Stimulated activated CD4-positive, alpha-beta T cell treated with anti-CD3 and anti-CD28 coated beads, Interleukin-4, amount 100 ng/mL, for 48 hours (primary cell): ENCODE data around the gene ASS1.

Experiments used
- DNase-seq, 2 donors: peaks; one replicate each; pipeline ENCODE4 v3.0.0-alpha.2; 2020; ENCODE audit warnings: low read depth in 2 of 2

ASS1 gene

DNA sequence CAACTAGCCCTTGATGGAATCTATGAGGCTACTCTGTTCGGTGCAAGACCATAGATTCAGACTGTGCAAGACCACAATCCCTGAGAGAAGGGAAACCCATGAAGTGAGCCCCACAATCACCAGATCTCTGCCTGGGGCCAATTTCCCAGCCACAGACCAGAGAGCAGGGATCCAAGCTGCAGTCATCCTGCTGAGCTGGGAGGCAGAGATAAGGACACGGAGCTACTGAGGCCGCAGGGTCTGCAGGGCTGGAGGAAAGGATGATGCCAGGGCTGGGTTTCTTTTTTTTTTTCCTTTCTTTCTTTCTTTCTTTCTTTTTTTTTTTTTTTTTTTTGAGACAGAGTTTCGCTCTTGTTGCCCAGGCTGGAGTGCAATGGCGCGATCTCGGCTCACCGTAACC, 86.9 kb downstream of the ASS1 start:
- DNase-seq: no peak

DNA sequence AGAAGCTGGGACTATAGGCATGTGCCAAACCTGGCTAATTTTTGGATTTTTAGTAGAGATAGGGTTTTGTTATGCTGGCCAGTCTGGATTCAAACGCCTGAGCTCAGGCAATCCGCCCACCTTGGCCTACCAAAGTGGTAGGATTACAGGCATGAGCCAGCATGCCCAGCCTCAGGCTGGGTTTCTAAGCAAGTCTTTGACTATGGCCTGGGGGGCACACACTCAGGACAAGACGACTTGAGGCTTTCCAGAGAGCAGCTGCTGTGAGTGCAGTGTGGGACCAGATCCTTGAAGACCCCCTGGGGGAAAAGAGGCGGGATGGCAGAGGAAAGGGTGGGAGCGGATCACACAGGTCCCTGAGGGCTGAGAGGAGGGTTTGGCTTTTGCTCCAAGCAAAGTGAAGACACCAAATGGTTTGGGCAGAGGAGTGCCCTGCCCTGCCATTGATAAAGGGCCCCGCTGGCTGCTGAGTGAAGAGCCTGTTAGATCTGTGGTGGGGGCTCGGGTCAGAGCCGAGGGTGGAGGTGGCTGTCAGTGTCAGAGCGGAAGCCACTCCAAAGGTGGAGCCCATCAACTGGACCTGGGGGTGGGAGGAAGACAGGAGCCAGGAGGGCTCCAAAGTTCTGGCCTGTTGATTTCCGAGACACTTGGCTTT, 87.8 kb downstream of the ASS1 start:
- DNase-seq: no peak

DNA sequence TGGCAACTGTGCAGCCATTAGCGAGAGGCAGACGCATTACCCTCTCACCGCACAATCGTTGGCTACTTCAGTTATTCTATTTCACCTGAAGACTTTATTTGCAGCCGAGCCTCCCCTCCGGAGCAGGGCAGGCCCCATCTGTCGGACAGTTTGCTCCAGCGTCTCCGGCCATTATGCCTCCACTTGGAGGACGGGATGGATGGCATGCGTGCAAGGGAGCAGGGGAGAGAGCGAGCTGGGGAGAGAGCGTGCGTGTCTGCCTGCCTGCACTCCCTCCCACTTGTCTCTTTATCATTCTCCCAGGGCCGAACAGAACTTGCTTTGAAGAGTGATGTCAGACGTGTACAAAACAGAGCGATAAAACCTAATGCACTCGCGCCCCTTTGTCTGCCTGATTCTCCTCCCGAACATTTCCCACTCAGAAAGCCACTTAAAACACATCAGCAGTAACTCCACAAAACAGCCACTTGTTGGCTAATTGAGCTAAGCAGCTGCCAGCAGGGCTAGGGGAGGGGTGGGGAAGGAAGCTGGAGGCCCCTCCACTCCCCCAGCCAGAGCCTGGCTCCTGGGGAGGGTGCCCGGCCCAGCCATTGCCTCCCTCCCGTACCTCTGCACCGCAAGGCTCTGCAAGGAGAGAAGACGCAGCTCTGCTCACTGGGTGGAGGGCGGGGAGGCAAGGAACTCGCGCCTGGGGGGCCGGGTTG, 91.2 kb downstream of the ASS1 start:
- DNase-seq: no peak

DNA sequence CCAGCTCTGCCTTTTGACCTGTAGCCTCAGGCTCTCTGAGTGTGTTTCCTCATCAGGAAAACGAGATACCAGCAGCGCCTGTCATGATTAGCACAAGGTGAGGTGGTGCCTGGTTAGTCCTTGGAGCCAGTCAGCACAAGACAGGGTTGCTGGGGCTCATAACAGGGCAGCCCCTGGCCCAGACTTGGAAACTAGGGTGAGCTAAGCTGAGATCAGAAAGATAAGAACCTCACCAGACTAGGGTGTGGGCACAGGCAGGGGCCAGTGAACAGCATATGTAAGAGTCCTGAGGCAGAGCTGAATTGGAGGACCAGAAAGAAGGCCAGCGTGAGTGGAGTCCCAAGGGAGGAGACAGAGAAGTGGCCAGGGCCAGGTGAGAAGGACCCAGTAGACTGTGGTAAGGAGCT, 91.9 kb downstream of the ASS1 start:
- no peak for DNase-seq

DNA sequence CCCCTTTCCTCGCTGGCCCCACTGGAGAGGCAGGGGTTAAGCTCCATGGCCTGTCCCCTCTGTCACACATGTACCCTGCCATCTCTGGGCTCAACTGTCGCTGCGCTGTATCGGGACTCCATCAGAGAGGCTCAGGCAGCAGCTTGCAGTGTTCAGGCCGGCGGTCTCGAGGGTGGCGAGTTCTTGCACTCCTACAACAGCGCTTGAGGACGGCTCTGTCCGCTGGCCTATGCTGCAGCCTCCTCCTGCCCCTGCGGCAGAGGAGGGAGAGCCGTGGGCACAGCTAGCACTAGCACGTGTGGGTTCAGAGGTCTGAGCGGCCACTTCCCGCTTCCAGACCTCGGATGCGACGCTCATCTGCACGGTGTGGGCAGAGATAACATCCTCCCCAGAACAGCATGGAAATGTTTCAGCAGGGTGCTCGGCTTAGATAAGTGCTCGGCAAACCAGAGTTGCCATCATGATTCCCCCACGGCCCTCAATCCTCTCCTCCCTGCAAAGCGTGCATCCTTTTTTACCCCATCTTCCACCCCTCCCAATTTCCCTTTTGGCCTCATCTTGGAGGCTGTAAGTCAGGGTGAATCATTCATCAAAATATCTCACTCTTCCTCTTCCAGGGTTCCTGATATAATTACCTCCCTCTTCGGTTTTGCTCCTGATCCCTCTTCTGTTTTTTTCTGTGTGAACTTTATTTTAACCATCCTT, 92.7 kb downstream of the ASS1 start:
- DNase-seq: no peak

DNA sequence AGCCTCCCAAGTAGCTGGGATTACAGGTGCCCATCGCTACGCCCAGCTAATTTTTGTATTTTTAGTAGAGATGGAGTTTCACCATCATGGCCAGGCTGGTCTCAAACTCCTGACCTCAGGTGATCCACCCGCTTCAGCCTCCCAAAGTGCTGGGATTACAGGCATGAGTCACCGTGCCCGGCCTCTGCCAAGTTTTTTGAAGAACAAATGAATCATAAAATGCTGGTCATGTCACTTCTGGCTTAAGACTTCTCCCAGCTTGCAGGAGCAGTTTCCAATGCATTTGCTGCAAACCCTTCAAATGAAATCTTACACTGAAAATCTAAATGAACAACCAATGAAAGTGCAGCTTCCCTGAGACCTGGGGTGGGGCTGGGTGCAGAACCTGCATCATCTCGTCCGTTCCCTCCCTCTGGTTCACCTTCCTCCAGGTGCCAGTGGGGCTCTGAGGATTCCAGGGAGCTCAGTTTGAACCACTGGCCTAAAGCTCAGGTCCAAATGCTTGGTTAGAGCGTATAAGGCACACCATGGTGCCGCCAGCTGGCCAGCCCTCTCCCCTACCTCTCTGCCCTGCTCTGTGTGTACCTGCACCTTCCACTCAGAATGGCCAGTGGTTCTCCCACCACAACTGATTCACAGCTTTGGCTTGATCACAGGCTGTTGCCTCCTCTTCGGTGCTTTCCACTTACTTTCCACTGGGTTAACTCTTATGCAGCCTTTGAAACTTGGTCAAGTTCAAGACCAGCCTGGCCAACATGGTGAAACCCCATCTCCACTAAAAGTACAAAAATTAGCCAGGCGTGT, 94.9 kb downstream of the ASS1 start:
- DNase-seq: no peak

DNA sequence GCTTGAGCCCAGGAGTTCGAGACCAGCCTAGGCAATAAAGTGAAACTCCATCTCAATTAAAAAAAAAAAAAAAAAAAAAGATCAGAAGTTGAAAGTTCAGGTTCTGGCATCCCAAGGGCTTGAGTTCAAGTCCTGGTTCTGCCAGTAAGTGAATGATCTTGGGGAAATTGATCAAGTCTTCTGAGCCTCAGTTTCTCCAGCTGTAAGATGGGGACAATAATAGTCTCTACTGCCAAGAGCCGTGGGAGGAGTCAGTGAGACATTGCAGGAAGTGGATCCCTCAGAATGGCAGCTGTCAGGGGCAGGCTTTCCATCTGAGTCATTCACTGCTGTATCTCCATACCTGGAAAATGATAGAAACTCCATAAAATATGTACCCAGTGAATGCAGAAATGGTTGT, 96.8 kb downstream of the ASS1 start:
- DNase-seq: no peak

DNA sequence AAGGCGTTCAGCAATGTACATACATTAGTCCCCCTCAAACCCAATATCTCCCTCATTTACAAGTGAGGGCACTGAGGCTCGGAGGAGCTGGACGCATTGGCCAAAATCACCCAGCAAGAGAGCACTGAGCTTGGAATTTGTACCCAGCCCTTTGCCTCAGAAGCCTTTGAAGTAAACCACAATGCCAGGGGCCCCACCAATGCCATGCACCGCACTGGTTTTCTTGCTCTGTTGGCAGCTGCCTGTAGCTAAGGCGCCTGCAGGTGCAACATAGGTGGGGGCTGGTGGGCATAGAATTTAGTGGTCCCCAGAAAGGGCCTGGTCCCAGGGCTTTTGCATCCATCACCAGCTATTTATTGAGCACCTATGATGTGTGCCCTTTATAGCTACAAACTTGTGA, 97.3 kb downstream of the ASS1 start:
- DNase-seq: no peak

DNA sequence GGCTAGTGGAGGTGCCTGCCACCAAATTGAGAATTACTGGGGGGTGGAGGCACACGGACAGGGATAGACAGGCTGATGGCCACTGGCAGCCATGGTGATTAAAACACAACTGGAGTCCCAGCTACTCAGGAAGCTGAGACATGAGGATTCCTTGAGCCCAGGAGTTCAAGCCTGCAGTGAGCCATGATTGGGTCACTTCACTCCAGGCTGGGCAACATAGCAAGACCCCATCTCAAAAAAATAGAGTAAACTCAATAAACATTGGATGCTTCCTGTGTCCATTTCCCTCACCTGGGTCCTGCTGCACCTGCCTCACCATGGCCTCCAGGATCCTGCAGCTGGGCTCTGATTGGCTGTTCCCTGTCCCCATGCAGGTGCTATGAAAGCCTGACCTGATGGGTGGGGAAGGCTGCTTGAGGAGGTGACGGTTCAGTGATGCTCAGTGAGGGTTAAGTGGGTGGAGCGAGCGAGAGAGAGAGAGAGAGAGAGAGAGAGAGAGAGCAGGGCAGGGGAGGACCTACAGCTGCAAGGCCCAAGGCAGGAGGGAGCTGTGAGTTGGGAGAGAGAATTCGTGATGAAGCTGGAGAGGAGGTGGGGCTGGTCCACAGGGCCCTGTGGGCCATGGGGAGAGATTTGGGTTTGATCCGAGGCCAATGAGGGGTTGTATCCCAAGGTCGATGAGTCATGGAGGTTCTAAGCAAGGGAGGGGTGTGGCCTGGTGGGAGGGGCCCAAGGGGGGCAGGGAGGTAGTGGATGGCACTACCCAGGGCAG, 97.9 kb downstream of the ASS1 start:
- no peak for DNase-seq

DNA sequence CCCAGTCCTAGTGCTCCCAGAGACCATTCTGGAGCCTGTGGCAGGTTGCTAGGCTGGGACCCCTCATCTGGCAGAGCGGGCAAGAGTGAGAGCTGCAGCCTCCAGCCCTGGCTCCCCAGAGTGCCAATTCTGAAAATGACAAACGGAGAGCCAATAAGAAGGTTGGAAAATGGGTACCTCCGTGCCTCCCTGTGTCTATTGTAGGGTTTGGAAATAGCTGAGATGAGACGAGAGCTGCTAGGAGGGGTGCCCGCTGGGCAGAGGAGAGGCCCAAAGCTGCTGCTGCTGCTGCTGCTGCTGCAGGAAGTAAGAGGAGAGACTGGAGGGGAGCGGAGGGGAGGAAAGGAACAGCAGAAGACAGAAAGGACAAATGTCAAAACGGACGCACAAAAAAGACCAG, 98.6 kb downstream of the ASS1 start:
- no peak for DNase-seq

DNA sequence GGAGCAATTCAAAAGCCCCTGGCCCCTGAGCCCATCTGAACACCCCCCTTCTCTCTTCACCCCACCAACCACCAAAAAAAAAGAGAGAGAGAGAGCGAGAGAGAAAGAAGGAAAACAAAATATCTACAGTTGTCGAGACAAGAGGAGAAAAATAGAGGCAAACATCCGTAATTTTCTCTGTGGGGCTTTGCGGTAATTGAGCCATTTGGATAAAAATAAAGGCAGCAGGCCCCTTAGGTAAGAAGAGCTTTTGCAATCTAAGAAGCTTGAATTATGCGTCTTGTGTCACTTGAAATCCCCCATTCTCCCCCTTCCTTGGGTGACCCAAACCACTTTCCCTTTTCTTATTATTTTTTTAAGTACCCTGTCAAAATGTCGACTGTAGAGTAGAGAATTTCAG, 99.1 kb downstream of the ASS1 start:
- DNase-seq: no peak

DNA sequence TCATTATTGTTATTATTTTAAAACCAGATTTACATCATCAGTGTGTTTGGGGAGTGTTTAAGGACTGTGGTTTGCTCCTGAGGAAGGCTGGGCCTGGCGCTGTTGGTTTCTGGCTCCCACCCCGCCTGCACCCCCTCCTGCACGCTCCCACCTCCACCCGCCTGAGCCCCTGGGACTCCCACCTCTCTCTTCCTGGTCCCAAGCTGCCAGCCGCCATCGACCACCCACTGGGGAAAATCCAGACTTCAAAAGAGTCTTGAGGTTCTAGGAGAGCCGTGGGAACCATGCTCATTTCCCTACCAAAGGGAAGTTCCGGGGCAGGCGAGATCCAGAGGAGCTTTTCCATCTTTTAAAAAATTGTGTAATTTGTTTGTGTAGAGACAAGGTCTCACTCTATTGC, 99.6 kb downstream of the ASS1 start:
- DNase-seq: no peak

DNA sequence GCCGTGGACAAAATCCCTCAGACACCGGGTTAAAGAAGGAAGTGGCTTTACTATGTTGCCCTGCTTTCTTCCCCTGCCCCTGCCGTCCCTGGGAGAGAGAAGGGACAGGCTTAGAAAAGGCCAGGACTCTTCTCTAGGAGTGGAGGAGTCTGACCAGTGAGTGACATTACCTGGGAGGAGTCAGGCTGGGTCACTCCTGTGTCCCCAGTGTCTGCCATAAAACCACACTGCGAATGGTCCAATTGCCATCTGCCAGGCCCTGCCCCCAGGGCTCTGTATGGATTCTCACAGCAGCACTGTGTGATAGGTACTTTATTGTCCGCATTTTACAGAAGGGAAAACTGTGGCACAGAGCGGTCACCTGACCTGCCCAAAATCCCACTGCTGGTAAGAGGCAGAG, 103.3 kb downstream of the ASS1 start:
- DNase-seq: no peak

DNA sequence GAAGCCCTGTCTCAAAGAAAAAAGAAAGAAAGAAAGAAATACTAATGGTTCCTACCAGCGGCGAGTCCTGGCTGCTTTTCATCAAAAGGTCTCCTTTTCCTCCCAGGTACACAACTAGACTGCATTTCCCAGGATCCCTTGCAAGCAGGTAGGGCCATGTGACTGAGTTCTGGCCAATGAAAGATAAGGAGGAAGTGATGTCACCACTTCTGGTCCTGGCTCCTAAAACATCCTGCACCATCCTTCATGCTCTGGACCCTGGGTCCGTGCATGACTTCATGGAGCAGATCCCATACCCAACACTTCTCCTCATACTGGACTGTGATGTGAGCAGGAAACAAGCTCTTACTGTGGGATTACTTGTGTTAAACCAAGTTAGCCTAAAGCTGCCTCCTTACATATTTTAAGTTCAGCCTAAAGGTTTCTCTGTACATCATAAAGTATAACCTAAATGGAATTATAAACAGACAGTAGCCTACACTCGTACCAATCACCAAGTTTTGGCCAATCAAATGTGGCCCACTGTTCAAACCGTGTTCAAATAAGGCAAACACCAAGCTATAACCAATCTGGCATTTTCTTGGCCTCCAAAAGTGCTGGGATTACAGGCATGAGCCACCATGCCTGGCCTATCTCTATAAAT, 104.5 kb downstream of the ASS1 start:
- DNase-seq: no peak
